Fibroblast of lung (primary cell): ENCODE data around the gene TSEN54. TPM values are rescaled to one million over a fixed set of nuclear protein-coding genes. Genes with fewer than 3 reads are reported as not detected.

ENCODE experiments used
- DNase-seq, 2 donors: peaks; one replicate each; pipeline versions ENCODE4 v3.0.0 to v3.0.0-alpha.2; 2010; ENCODE audit warnings: low read depth in 2 of 2
- H2AFZ ChIP-seq: 2 replicates; pipeline ENCODE4 v1.5.1; 2012; ENCODE audit warnings: low read length, control low read depth, inconsistent platforms
- H3K27ac ChIP-seq: 2 replicates; pipeline ENCODE4 v1.5.1; 2011; ENCODE audit warnings: low read length, control low read depth; ENCODE audit not compliant: insufficient read depth
- H3K27me3 ChIP-seq: 2 replicates; pipeline ENCODE4 v1.5.1; 2011; ENCODE audit warnings: mild to moderate bottlenecking, low read length; ENCODE audit not compliant: control insufficient read depth, insufficient read depth
- H3K36me3 ChIP-seq: 2 replicates; pipeline ENCODE4 v1.5.1; 2011; ENCODE audit warnings: low read length; ENCODE audit not compliant: control insufficient read depth, insufficient read depth
- H3K4me1 ChIP-seq: 2 replicates; pipeline ENCODE4 v1.5.1; 2011; ENCODE audit warnings: low read length; ENCODE audit not compliant: control insufficient read depth, insufficient read depth; ENCODE audit errors: extremely low read depth
- H3K4me2 ChIP-seq: 2 replicates; pipeline ENCODE4 v1.5.1; 2011; ENCODE audit warnings: low read length, control low read depth; ENCODE audit not compliant: insufficient read depth; ENCODE audit errors: extremely low read depth
- H3K4me3 ChIP-seq, 4 experiments: fragments of 200-600 bp in 1 of 4; sonication (generic) in 1 of 4; replicated peaks in 1 of 4; 2 replicates each; pipeline ENCODE4 v1.5.1; 2011 to 2016; ENCODE audit warnings: low read length in 4 of 4, low read depth in 3 of 4, mild to moderate bottlenecking in 3 of 4, control low read depth in 2 of 4, inconsistent platforms in 1 of 4, mixed read lengths in 1 of 4; ENCODE audit not compliant: insufficient read depth in 1 of 4; ENCODE audit errors: control extremely low read depth in 1 of 4
- H3K79me2 ChIP-seq: 2 replicates; pipeline ENCODE4 v1.5.1; 2012; ENCODE audit warnings: mild to moderate bottlenecking, low read length, inconsistent platforms; ENCODE audit not compliant: control insufficient read depth, insufficient read depth
- H3K9ac ChIP-seq: 2 replicates; pipeline ENCODE4 v1.5.1; 2011; ENCODE audit warnings: mild to moderate bottlenecking, low read length, control low read depth; ENCODE audit not compliant: insufficient read depth
- H3K9me3 ChIP-seq: 2 replicates; pipeline ENCODE4 v1.5.1; 2012; ENCODE audit warnings: low read depth, low read length; ENCODE audit not compliant: control insufficient read depth, insufficient read depth
- H4K20me1 ChIP-seq: 2 replicates; pipeline ENCODE4 v1.5.1; 2011; ENCODE audit warnings: low read length; ENCODE audit not compliant: control insufficient read depth, insufficient read depth; ENCODE audit errors: extremely low read depth
- CTCF ChIP-seq, 2 donors: IDR thresholded peaks in 1 of 2; conservative IDR thresholded peaks in 1 of 2; 1 replicate in 1 of 2; 2 replicates in 1 of 2; pipeline ENCODE4 v1.5.1; 2011 to 2012; ENCODE audit warnings: low read length in 2 of 2, control low read depth in 1 of 2, inconsistent platforms in 1 of 2, low read depth in 1 of 2, mild to moderate bottlenecking in 1 of 2
- EZH2 ChIP-seq: IDR thresholded peaks from 2 replicates; pipeline ENCODE4 v1.5.1; 2012; ENCODE audit warnings: low read length, control low read depth, mild to moderate bottlenecking; ENCODE audit errors: missing control alignments
- polyA plus RNA-seq, 2 donors: library from polyadenylated mRNA; depleted of rRNA in 1 of 2; stranded (reverse) in 1 of 2; unstranded in 1 of 2; fragments of >200 nt; gene quantifications; 2 replicates each; pipeline ENCODE4 v1.2.1, GENCODE V29; 2011 to 2012; ENCODE audit warnings: missing spikeins in 1 of 2
- total RNA-seq: library from RNA; depleted of rRNA; stranded (reverse); fragments of >200 nt; gene quantifications from 2 replicates; pipeline ENCODE4 v1.2.1, GENCODE V29; 2014

Gene TSEN54
- total and polyA plus RNA-seq, 2 donors (not counting 1 experiment from before 2014, with no cell fraction given) = 5.3 to 7.8 TPM

- TF ChIP-seq CTCF (conservative IDR thresholded peaks at IDR 0.05 in 1 of 2, IDR thresholded peaks at IDR 0.05 in 1 of 2; ENCODE audit: low read depth in 1 of 2, low read length in 2 of 2) = no peak
- DNase-seq = no peak
Measured at GRCh38 chr17:75542728-75543336, 26.5 kb downstream of the TSEN54 start.

GRCh38 chr17:75544250-75544649, 27.9 kb downstream of the TSEN54 start:
- peaks cover 4% of the 10 kb centered on the region for H3K27me3 ChIP-seq
- H4K20me1 ChIP-seq = no peaks in the 10 kb centered on the region
- H3K4me2 ChIP-seq = no peak overlapping the region
- no peak overlapping the region for H2AFZ ChIP-seq
- no peaks in the 10 kb centered on the region for H3K79me2 ChIP-seq
- H3K36me3 ChIP-seq = no peaks in the 10 kb centered on the region
- no peaks in the 10 kb centered on the region for H3K9me3 ChIP-seq
- H3K27ac ChIP-seq = no peak overlapping the region
- no peaks in the 10 kb centered on the region for H3K4me1 ChIP-seq
- TF ChIP-seq EZH2 (no peak), CTCF (conservative IDR thresholded peaks at IDR 0.05 in 1 of 2, IDR thresholded peaks at IDR 0.05 in 1 of 2; ENCODE audit: low read depth in 1 of 2, low read length in 2 of 2) (no peak)
- no peak overlapping the region for H3K4me3 ChIP-seq
- no peak for DNase-seq
- no peak overlapping the region for H3K9ac ChIP-seq

More at GRCh38 chr17:75542728-75543336, 26.5 kb downstream of the TSEN54 start:
- H3K79me2 ChIP-seq = no peaks in the 10 kb centered on the region
- peaks cover 6% of the 10 kb centered on the region for H3K27me3 ChIP-seq
- no peak overlapping the region for H3K9ac ChIP-seq
- no peak overlapping the region for H3K4me3 ChIP-seq
- no peaks in the 10 kb centered on the region for H3K9me3 ChIP-seq
- no peak overlapping the region for H3K27ac ChIP-seq
- H2AFZ ChIP-seq = no peak overlapping the region
- no peaks in the 10 kb centered on the region for H3K36me3 ChIP-seq
- H4K20me1 ChIP-seq = no peaks in the 10 kb centered on the region
- H3K4me2 ChIP-seq = no peak overlapping the region
- no peaks in the 10 kb centered on the region for H3K4me1 ChIP-seq

- Histone ChIP-seq H3K27me3 (peaks cover 4% of the 10 kb centered on the region), H3K9ac (no peak overlapping the region)
Measured at GRCh38 chr17:75546181-75546580, 29.9 kb downstream of the TSEN54 start.

More at GRCh38 chr17:75546181-75546580, 29.9 kb downstream of the TSEN54 start:
- H3K27ac ChIP-seq = no peak overlapping the region
- no peak for TF ChIP-seq EZH2
- TF ChIP-seq CTCF (conservative IDR thresholded peaks at IDR 0.05 in 1 of 2, IDR thresholded peaks at IDR 0.05 in 1 of 2; ENCODE audit: low read depth in 1 of 2, low read length in 2 of 2) = no peak
- no peak for DNase-seq
- no peak overlapping the region for H3K4me3 ChIP-seq
- H4K20me1 ChIP-seq = no peaks in the 10 kb centered on the region
- H2AFZ ChIP-seq = no peak overlapping the region
- H3K9me3 ChIP-seq = no peaks in the 10 kb centered on the region
- H3K79me2 ChIP-seq = no peaks in the 10 kb centered on the region
- H3K4me1 ChIP-seq = no peaks in the 10 kb centered on the region
- no peaks in the 10 kb centered on the region for H3K36me3 ChIP-seq
- no peak overlapping the region for H3K4me2 ChIP-seq
